Liver (tissue), 9 donors: Measurements from ENCODE around the gene VWA5B1. TPM values are rescaled to one million over a fixed set of nuclear protein-coding genes. Genes with fewer than 3 reads are reported as not detected.

Experiments used
- DNase-seq: peaks from one replicate; pipeline ENCODE4 v3.0.0-alpha.2; 2017; ENCODE audit warnings: low spot score
- H3K27ac ChIP-seq, 2 donors: one replicate each; pipeline ENCODE4 v1.7.0; 2013; ENCODE audit warnings: inconsistent platforms in 2 of 2, low read length in 2 of 2, control low read depth in 1 of 2, low read depth in 1 of 2, mild to moderate bottlenecking in 1 of 2
- H3K27me3 ChIP-seq, 4 donors: one replicate each; pipeline versions ENCODE4 v1.6.1 to v1.7.0; 2013; ENCODE audit warnings: low read length in 3 of 4, inconsistent platforms in 1 of 4, mild to moderate bottlenecking in 1 of 4, moderate library complexity in 1 of 4; ENCODE audit not compliant: control insufficient read depth in 4 of 4, insufficient read depth in 4 of 4
- H3K36me3 ChIP-seq, 4 donors: one replicate each; pipeline versions ENCODE4 v1.6.1 to v1.7.0; 2013; ENCODE audit warnings: low read length in 3 of 4, mild to moderate bottlenecking in 3 of 4, low read depth in 1 of 4, moderate library complexity in 1 of 4; ENCODE audit not compliant: control insufficient read depth in 4 of 4, insufficient read depth in 3 of 4
- H3K4me1 ChIP-seq, 4 donors: one replicate each; pipeline versions ENCODE4 v1.6.1 to v1.7.0; 2013; ENCODE audit warnings: low read length in 3 of 4, mild to moderate bottlenecking in 3 of 4, moderate library complexity in 1 of 4; ENCODE audit not compliant: control insufficient read depth in 4 of 4, insufficient read depth in 4 of 4
- H3K4me3 ChIP-seq, 3 donors: one replicate each; pipeline versions ENCODE4 v1.6.1 to v1.7.0; 2013; ENCODE audit warnings: low read length in 3 of 3, control low read depth in 1 of 3, low read depth in 1 of 3, mild to moderate bottlenecking in 1 of 3
- H3K9ac ChIP-seq, 2 donors: one replicate each; pipeline ENCODE4 v1.7.0; 2013; ENCODE audit warnings: low read length in 2 of 2, mild to moderate bottlenecking in 2 of 2, moderate library complexity in 2 of 2, control low read depth in 1 of 2, low read depth in 1 of 2
- H3K9me3 ChIP-seq, 4 donors: one replicate each; pipeline versions ENCODE4 v1.6.1 to v1.7.0; 2013; ENCODE audit warnings: low read length in 3 of 4; ENCODE audit not compliant: control insufficient read depth in 4 of 4
- ATF3 ChIP-seq: IDR thresholded peaks from 2 replicates; pipeline ENCODE4 v1.6.1; 2016; ENCODE audit warnings: antibody characterized with exemption
- CTCF ChIP-seq: fragments of 150-350 bp; IDR thresholded peaks from 2 replicates; pipeline ENCODE4 v1.5.1; 2017; ENCODE audit warnings: improper control_type of control experiment, low read depth, low read length; ENCODE audit not compliant: missing input control
- EGR1 ChIP-seq, 2 donors: IDR thresholded peaks; 2 replicates each; pipeline ENCODE4 v1.6.1; 2016 to 2018; ENCODE audit warnings: antibody characterized with exemption in 2 of 2, low read depth in 2 of 2
- FOXA1 ChIP-seq: IDR thresholded peaks from 2 replicates; pipeline ENCODE4 v1.6.1; 2016; ENCODE audit warnings: antibody characterized with exemption
- FOXA2 ChIP-seq: IDR thresholded peaks from 2 replicates; pipeline ENCODE4 v1.6.1; 2016; ENCODE audit warnings: antibody characterized with exemption
- GABPA ChIP-seq, 2 donors: IDR thresholded peaks in 1 of 2; conservative IDR thresholded peaks in 1 of 2; 2 replicates each; pipeline ENCODE4 v1.6.1; 2016; ENCODE audit warnings: antibody characterized with exemption in 2 of 2, mild to moderate bottlenecking in 1 of 2, moderate library complexity in 1 of 2
- HNF4A ChIP-seq, 2 donors: conservative IDR thresholded peaks; 2 replicates each; pipeline ENCODE4 v1.6.1; 2016; ENCODE audit warnings: antibody characterized with exemption in 2 of 2, mild to moderate bottlenecking in 2 of 2
- HNF4G ChIP-seq: IDR thresholded peaks from 2 replicates; pipeline ENCODE4 v1.6.1; 2016; ENCODE audit warnings: antibody characterized with exemption
- JUND ChIP-seq, 2 donors: IDR thresholded peaks; 2 replicates each; pipeline ENCODE4 v1.6.1; 2016; ENCODE audit warnings: antibody characterized with exemption in 2 of 2
- NR2F2 ChIP-seq: IDR thresholded peaks from 2 replicates; pipeline ENCODE4 v1.6.1; 2016; ENCODE audit warnings: antibody characterized with exemption
- RAD21 ChIP-seq, 2 donors: IDR thresholded peaks; 2 replicates each; pipeline ENCODE4 v1.6.1; 2016; ENCODE audit warnings: antibody characterized with exemption in 2 of 2, mild to moderate bottlenecking in 2 of 2
- RXRA ChIP-seq, 2 donors: IDR thresholded peaks; 2 replicates each; pipeline ENCODE4 v1.6.1; 2017 to 2018; ENCODE audit warnings: antibody characterized with exemption in 2 of 2, mild to moderate bottlenecking in 1 of 2
- SP1 ChIP-seq: IDR thresholded peaks from 2 replicates; pipeline ENCODE4 v1.6.1; 2018; ENCODE audit warnings: antibody characterized with exemption, mild to moderate bottlenecking
- TAF1 ChIP-seq: conservative IDR thresholded peaks from 2 replicates; pipeline ENCODE4 v1.6.1; 2016; ENCODE audit warnings: antibody characterized with exemption, mild to moderate bottlenecking
- YY1 ChIP-seq: IDR thresholded peaks from 2 replicates; pipeline ENCODE4 v1.6.1; 2016; ENCODE audit warnings: antibody characterized with exemption, mild to moderate bottlenecking
- ZBTB33 ChIP-seq: IDR thresholded peaks from 2 replicates; pipeline ENCODE4 v1.6.1; 2016; ENCODE audit warnings: antibody characterized with exemption
- WGBS: extraction: QIAGEN DNeasy Blood & Tissue Kit; methylation state at CpG from one replicate; pipeline ENCODE4 v1.1.7; 2013; 5-methylcytosine and 5-hydroxymethylcytosine counted together
- polyA plus RNA-seq, 2 donors: library from polyadenylated mRNA; stranded (reverse) in 1 of 2; unstranded in 1 of 2; fragments of 200-250 nt in 1 of 2; fragments of >200 nt in 1 of 2; fragmentation: Nextera tagmentation in 1 of 2; extraction: Ambion mirVana in 1 of 2; gene quantifications; one replicate each; pipeline versions ENCODE4 v1.2.1 to v1.2.3, GENCODE V29; 2013 to 2015
- total RNA-seq, 2 donors: library from RNA; depleted of rRNA; stranded (reverse); fragments of >200 nt; gene quantifications; one replicate each; pipeline ENCODE4 v1.2.3, GENCODE V29; 2014
- TF ChIP-seq, protein P1 (sequence below): IDR thresholded peaks from 2 replicates; pipeline ENCODE4 v1.6.1; 2016; ENCODE audit warnings: antibody characterized with exemption
- TF ChIP-seq, protein P2 (sequence below): IDR thresholded peaks from 2 replicates; pipeline ENCODE4 v1.6.1; 2016; ENCODE audit warnings: antibody characterized with exemption, mild to moderate bottlenecking
- donor health status: healthy.
- donor health status: healthy.
- donor health status: healthy.
- donor health status: healthy.
- donor health status: healthy.

VWA5B1 gene
- total and polyA plus RNA-seq, 4 donors: not detected

DNA sequence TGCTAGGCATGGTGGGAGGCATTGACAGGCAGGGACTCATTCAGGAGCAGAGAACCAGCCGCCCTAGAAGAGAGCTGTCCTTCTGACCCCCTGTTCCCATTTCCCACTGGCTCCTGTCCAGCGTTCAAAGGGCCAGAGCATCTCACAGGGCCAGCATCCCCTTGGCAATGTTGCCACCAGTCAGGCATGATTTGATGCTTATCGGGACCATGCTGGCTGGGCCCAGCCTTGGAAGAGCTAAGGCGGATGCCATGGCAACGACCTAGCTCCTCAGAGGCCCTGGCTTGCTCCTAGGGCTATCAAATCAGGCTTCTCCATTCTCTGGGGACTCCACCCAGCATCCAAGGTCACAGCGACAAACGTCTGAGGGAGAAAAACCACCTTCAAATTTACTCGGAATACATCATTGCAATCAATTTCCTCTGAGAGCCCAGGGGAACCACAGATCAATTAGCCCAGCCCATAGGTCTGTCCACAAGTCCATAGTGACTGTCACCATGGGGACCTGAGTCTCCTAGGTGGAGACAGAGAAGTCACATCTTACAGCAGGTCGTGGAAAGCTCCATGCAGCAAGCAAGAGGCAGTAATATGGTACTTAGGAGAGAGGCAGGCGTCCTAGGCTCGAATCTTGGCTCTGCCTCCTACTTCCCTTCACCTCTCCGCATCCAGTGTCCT, 14.1 kb upstream of the VWA5B1 start:
- H3K9me3 ChIP-seq: no peaks in the 10 kb centered on the region
- 71% methylated on average over 12 of the region's 12 CpGs for WGBS
- H3K27me3 ChIP-seq: peaks cover 0 to 7% (median 2%) of the 10 kb centered on the region in 4 donors
- no peaks in the 10 kb centered on the region for H3K36me3 ChIP-seq
- H3K4me3 ChIP-seq: no peak overlapping the region
- H3K9ac ChIP-seq: no peak overlapping the region
- no peak for DNase-seq
- no peak overlapping the region for H3K27ac ChIP-seq
- TF ChIP-seq ATF3 (no peak), GABPA (IDR thresholded peaks at IDR 0.05 in 1 of 2, conservative IDR thresholded peaks at IDR 0.05 in 1 of 2) (no peak), CTCF (no peak)
- no peaks in the 10 kb centered on the region for H3K4me1 ChIP-seq

GRCh38 chr1:20278692-20279130, 12.0 kb upstream of the VWA5B1 start:
- no peak for DNase-seq
- Histone ChIP-seq H3K27me3 (peaks cover 0 to 7% (median 3%) of the 10 kb centered on the region in 4 donors), H3K9ac (no peak overlapping the region), H3K4me3 (no peak overlapping the region), H3K4me1 (no peaks in the 10 kb centered on the region), H3K27ac (no peak overlapping the region), H3K9me3 (no peaks in the 10 kb centered on the region), H3K36me3 (no peaks in the 10 kb centered on the region)
- TF ChIP-seq FOXA1 (no peak), JUND (IDR thresholded peaks at IDR 0.05) (no peak), HNF4G (no peak), HNF4A (conservative IDR thresholded peaks at IDR 0.05) (no peak), ZBTB33 (no peak), GABPA (IDR thresholded peaks at IDR 0.05 in 1 of 2, conservative IDR thresholded peaks at IDR 0.05 in 1 of 2) (no peak), ATF3 (no peak), NR2F2 (no peak), FOXA2 (no peak), SP1 (no peak), YY1 (no peak), RXRA (IDR thresholded peaks at IDR 0.05) (no peak), RAD21 (IDR thresholded peaks at IDR 0.05) (no peak), TAF1 (no peak), CTCF (no peak), EGR1 (IDR thresholded peaks at IDR 0.05; ENCODE audit: low read depth in 2 of 2) (no peak)
- TF ChIP-seq, protein P1, sequence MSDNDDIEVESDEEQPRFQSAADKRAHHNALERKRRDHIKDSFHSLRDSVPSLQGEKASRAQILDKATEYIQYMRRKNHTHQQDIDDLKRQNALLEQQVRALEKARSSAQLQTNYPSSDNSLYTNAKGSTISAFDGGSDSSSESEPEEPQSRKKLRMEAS: no peak
- TF ChIP-seq, protein P2, sequence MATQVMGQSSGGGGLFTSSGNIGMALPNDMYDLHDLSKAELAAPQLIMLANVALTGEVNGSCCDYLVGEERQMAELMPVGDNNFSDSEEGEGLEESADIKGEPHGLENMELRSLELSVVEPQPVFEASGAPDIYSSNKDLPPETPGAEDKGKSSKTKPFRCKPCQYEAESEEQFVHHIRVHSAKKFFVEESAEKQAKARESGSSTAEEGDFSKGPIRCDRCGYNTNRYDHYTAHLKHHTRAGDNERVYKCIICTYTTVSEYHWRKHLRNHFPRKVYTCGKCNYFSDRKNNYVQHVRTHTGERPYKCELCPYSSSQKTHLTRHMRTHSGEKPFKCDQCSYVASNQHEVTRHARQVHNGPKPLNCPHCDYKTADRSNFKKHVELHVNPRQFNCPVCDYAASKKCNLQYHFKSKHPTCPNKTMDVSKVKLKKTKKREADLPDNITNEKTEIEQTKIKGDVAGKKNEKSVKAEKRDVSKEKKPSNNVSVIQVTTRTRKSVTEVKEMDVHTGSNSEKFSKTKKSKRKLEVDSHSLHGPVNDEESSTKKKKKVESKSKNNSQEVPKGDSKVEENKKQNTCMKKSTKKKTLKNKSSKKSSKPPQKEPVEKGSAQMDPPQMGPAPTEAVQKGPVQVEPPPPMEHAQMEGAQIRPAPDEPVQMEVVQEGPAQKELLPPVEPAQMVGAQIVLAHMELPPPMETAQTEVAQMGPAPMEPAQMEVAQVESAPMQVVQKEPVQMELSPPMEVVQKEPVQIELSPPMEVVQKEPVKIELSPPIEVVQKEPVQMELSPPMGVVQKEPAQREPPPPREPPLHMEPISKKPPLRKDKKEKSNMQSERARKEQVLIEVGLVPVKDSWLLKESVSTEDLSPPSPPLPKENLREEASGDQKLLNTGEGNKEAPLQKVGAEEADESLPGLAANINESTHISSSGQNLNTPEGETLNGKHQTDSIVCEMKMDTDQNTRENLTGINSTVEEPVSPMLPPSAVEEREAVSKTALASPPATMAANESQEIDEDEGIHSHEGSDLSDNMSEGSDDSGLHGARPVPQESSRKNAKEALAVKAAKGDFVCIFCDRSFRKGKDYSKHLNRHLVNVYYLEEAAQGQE: no peak
- WGBS: 55% methylated on average over 4 of the region's 4 CpGs
